Naive thymus-derived CD4-positive, alpha-beta T cell (primary cell): ENCODE measurements around the gene FOXJ3. TPM values are rescaled to one million over a fixed set of nuclear protein-coding genes. Genes with fewer than 3 reads are reported as not detected.
A peak's percentile ranks its signal among the peaks of the same experiment; 100 is the strongest.

Experiments
- ATAC-seq: fragments of 150-1000 bp; cut with Tn5 transposase; 2 replicates; pipeline ENCODE4 v1.10.0; 2021; ENCODE audit warnings: mild to moderate bottlenecking, moderate library complexity
- CTCF ChIA-PET: fragments of 350-600 bp; sonication (Branson Sonifier 250); formaldehyde crosslinking; loops from one replicate; lab custom pipeline; 2021; ENCODE audit warnings: antibody characterized with exemption; lab: Charles Lee
- POLR2A ChIA-PET: fragments of 350-600 bp; sonication (Branson Sonifier 250); formaldehyde crosslinking; loops from one replicate; lab custom pipeline; 2021; ENCODE audit warnings: antibody characterized with exemption, inconsistent platforms; lab: Charles Lee
- DNase-seq, 9 donors: peaks; one replicate each; pipeline versions ENCODE4 v3.0.0 to v3.0.0-alpha.2; 2020 to 2022; ENCODE audit warnings: mixed read lengths in 1 of 9
- H3K27ac ChIP-seq: one replicate; pipeline ENCODE4 v1.7.0; 2013; ENCODE audit warnings: mild to moderate bottlenecking, low read depth, low read length, moderate library complexity
- H3K27me3 ChIP-seq, 2 donors: one replicate each; pipeline ENCODE4 v1.7.0; 2013; ENCODE audit warnings: low read length in 2 of 2, mild to moderate bottlenecking in 2 of 2, moderate library complexity in 2 of 2; ENCODE audit not compliant: control insufficient read depth in 2 of 2, insufficient read depth in 2 of 2
- H3K36me3 ChIP-seq, 3 experiments: 1 replicate in 2 of 3; 2 replicates in 1 of 3; pipeline ENCODE4 v1.7.0; 2013; ENCODE audit warnings: low read length in 3 of 3, mild to moderate bottlenecking in 3 of 3, moderate library complexity in 1 of 3; ENCODE audit not compliant: insufficient read depth in 3 of 3, control insufficient read depth in 2 of 3
- H3K4me1 ChIP-seq, 2 donors: one replicate each; pipeline ENCODE4 v1.7.0; 2013; ENCODE audit warnings: low read length in 2 of 2, mild to moderate bottlenecking in 2 of 2, moderate library complexity in 1 of 2; ENCODE audit not compliant: control insufficient read depth in 2 of 2, insufficient read depth in 2 of 2
- H3K4me3 ChIP-seq: 2 replicates; pipeline ENCODE4 v1.7.0; 2013; ENCODE audit warnings: mild to moderate bottlenecking, low read length
- H3K9me3 ChIP-seq, 3 experiments: 1 replicate in 2 of 3; 2 replicates in 1 of 3; pipeline ENCODE4 v1.7.0; 2013; ENCODE audit warnings: low read length in 3 of 3; ENCODE audit not compliant: control insufficient read depth in 2 of 3
- H3K27ac Mint-ChIP-seq, 9 donors: one replicate each; pipeline ENCODE4 v1.8.0; 2020 to 2022; ENCODE audit warnings: mixed read lengths in 9 of 9, mild to moderate bottlenecking in 8 of 9, moderate library complexity in 5 of 9, inconsistent platforms in 2 of 9
- H3K27me3 Mint-ChIP-seq, 5 donors: one replicate each; pipeline ENCODE4 v1.8.0; 2021 to 2022; ENCODE audit warnings: mixed read lengths in 5 of 5, mild to moderate bottlenecking in 1 of 5
- H3K36me3 Mint-ChIP-seq, 5 donors: one replicate each; pipeline ENCODE4 v1.8.0; 2020 to 2022; ENCODE audit warnings: mixed read lengths in 5 of 5, mild to moderate bottlenecking in 3 of 5, inconsistent platforms in 1 of 5
- H3K4me1 Mint-ChIP-seq, 7 donors: one replicate each; pipeline ENCODE4 v1.8.0; 2020 to 2022; ENCODE audit warnings: mixed read lengths in 7 of 7, mild to moderate bottlenecking in 3 of 7, inconsistent platforms in 1 of 7
- H3K4me3 Mint-ChIP-seq, 10 donors: one replicate each; pipeline ENCODE4 v1.8.0; 2020 to 2022; ENCODE audit warnings: mild to moderate bottlenecking in 10 of 10, mixed read lengths in 10 of 10, moderate library complexity in 6 of 10, inconsistent platforms in 2 of 10
- H3K9me3 Mint-ChIP-seq, 11 donors: one replicate each; pipeline ENCODE4 v1.8.0; 2020 to 2022; ENCODE audit warnings: mixed read lengths in 11 of 11, mild to moderate bottlenecking in 4 of 11, inconsistent platforms in 1 of 11, moderate library complexity in 1 of 11
- intact Hi-C, 2 donors: fragments of 100-400 bp; cut with micrococcal nuclease; formaldehyde crosslinking; loops; one replicate each; pipeline ENCODE4 v1.15.1; 2023
- polyA plus RNA-seq, 2 donors: library from polyadenylated mRNA; unstranded; fragments of 300-500 nt; fragmentation: Illumina TruSeq; gene quantifications; one replicate each; pipeline ENCODE4 v1.2.3, GENCODE V29; 2021
- total RNA-seq, 6 experiments: library from RNA in 5 of 6; stranded (reverse) in 5 of 6; gene quantifications; 1 replicate in 5 of 6; 2 replicates in 1 of 6; pipeline ENCODE4 v1.2.3 and lab custom pipeline; 2021 to 2026

The FOXJ3 gene
- total and polyA plus RNA-seq, 7 experiments from 2014 or later, result 38.9 to 93.3 (median 70.0) TPM

- H3K4me3 Mint-ChIP-seq, result no peak overlapping the region
- peaks cover 0 to 10% (median 9%) of the 10 kb centered on the region in 3 experiments for H3K36me3 ChIP-seq
- no peak for DNase-seq
- H3K9me3 Mint-ChIP-seq, result no peaks in the 10 kb centered on the region
- intact Hi-C loops, result no loop called here
- POLR2A ChIA-PET, result no interaction called here
- H3K4me1 Mint-ChIP-seq, result peaks cover 17 to 89% (median 75%) of the 10 kb centered on the region in 7 donors
- no peaks in the 10 kb centered on the region for H3K9me3 ChIP-seq
- no peak overlapping the region for H3K27ac ChIP-seq
- H3K27ac Mint-ChIP-seq, result no peak overlapping the region
- CTCF ChIA-PET, result no interaction called here
- no peak for ATAC-seq
- no peak overlapping the region for H3K4me3 ChIP-seq
- peaks cover 7 to 45% (median 25%) of the 10 kb centered on the region in 5 donors for H3K36me3 Mint-ChIP-seq
- peaks cover 0 to 4% of the 10 kb centered on the region in 2 donors for H3K4me1 ChIP-seq
- H3K27me3 ChIP-seq, result no peaks in the 10 kb centered on the region
- H3K27me3 Mint-ChIP-seq, result no peaks in the 10 kb centered on the region
Measured at GRCh38 chr1:42263019-42263418, 72.0 kb downstream of the FOXJ3 start.

GRCh38 chr1:42260376-42261070 is 74.5 kb downstream of the FOXJ3 start:
- H3K27ac Mint-ChIP-seq, result peak overlapping the region in 3 of 9 donors; percentile 14 to 55 (median 16)
- peaks cover 0 to 4% of the 10 kb centered on the region in 2 donors for H3K4me1 ChIP-seq
- no peaks in the 10 kb centered on the region for H3K27me3 ChIP-seq
- H3K4me3 ChIP-seq, result no peak overlapping the region
- H3K36me3 ChIP-seq, result peaks cover 0 to 10% (median 9%) of the 10 kb centered on the region in 3 experiments
- POLR2A ChIA-PET, result no interaction called here
- H3K27me3 Mint-ChIP-seq, result no peaks in the 10 kb centered on the region
- ATAC-seq (no peak), DNase-seq (no peak)
- CTCF ChIA-PET, result no interaction called here
- H3K4me3 Mint-ChIP-seq, result peak overlapping the region in 1 of 10 donors; percentile 54
- intact Hi-C loops, result no loop called here
- no peaks in the 10 kb centered on the region for H3K9me3 ChIP-seq
- H3K9me3 Mint-ChIP-seq, result peaks cover 0 to 2% (median 0%) of the 10 kb centered on the region in 11 donors
- peaks cover 7 to 50% (median 31%) of the 10 kb centered on the region in 5 donors for H3K36me3 Mint-ChIP-seq
- peaks cover 11 to 79% (median 65%) of the 10 kb centered on the region in 7 donors for H3K4me1 Mint-ChIP-seq
- H3K27ac ChIP-seq, result no peak overlapping the region

- Mint-ChIP-seq H3K27ac (peak overlapping the region in 8 of 9 donors; percentile 0 to 70 (median 21)), H3K4me3 (peak overlapping the region in 3 of 10 donors; percentile 3 to 12 (median 9)), H3K4me1 (peaks cover 11 to 79% (median 67%) of the 10 kb centered on the region in 7 donors), H3K9me3 (peaks cover 0 to 8% (median 2%) of the 10 kb centered on the region in 11 donors), H3K27me3 (no peaks in the 10 kb centered on the region), H3K36me3 (peaks cover 7 to 53% (median 36%) of the 10 kb centered on the region in 5 donors)
- ATAC-seq (no peak), DNase-seq (no peak)
- H3K4me1 ChIP-seq, result peaks cover 0 to 4% of the 10 kb centered on the region in 2 donors
- H3K36me3 ChIP-seq, result peaks cover 0 to 10% (median 6%) of the 10 kb centered on the region in 3 experiments
- intact Hi-C loops, result no loop called here
- H3K27ac ChIP-seq, result no peak overlapping the region
- ChIA-PET POLR2A (no interaction called here), CTCF (no interaction called here)
- no peak overlapping the region for H3K4me3 ChIP-seq
- H3K27me3 ChIP-seq, result no peaks in the 10 kb centered on the region
- H3K9me3 ChIP-seq, result no peaks in the 10 kb centered on the region
Measured at GRCh38 chr1:42259739-42260064, 75.3 kb downstream of the FOXJ3 start.

- peaks cover 0 to 8% (median 2%) of the 10 kb centered on the region in 11 donors for H3K9me3 Mint-ChIP-seq
- DNase-seq (peak in 1 of 9 donors; percentile 9), ATAC-seq (no peak)
- intact Hi-C loops, result no loop called here
- peaks cover 0 to 4% of the 10 kb centered on the region in 2 donors for H3K4me1 ChIP-seq
- peak overlapping the region in 8 of 9 donors; percentile 0 to 70 (median 28) for H3K27ac Mint-ChIP-seq
- H3K27me3 ChIP-seq, result no peaks in the 10 kb centered on the region
- no peak overlapping the region for H3K4me3 ChIP-seq
- H3K27ac ChIP-seq, result no peak overlapping the region
- H3K4me3 Mint-ChIP-seq, result peak overlapping the region in 3 of 10 donors; percentile 3 to 12 (median 9)
- CTCF ChIA-PET, result interaction anchor here (0.7 kb wide), 1 partner anchor 61 kb away, joined by 3 read pairs; no protein-coding TSS in a partner anchor
- H3K9me3 ChIP-seq, result no peaks in the 10 kb centered on the region
- H3K36me3 Mint-ChIP-seq, result peaks cover 7 to 48% (median 31%) of the 10 kb centered on the region in 5 donors
- H3K27me3 Mint-ChIP-seq, result no peaks in the 10 kb centered on the region
- POLR2A ChIA-PET, result no interaction called here
- H3K36me3 ChIP-seq, result peaks cover 0 to 5% (median 1%) of the 10 kb centered on the region in 3 experiments
- peaks cover 11 to 74% (median 62%) of the 10 kb centered on the region in 7 donors for H3K4me1 Mint-ChIP-seq
Measured at GRCh38 chr1:42259059-42259738, 75.8 kb downstream of the FOXJ3 start.

GRCh38 chr1:42258218-42258617 is 76.8 kb downstream of the FOXJ3 start:
- DNase-seq, result no peak
- Histone ChIP-seq H3K4me3 (no peak overlapping the region), H3K27me3 (no peaks in the 10 kb centered on the region), H3K9me3 (no peaks in the 10 kb centered on the region), H3K4me1 (peaks cover 0 to 4% of the 10 kb centered on the region in 2 donors), H3K27ac (no peak overlapping the region), H3K36me3 (no peaks in the 10 kb centered on the region)
- peaks cover 0 to 8% (median 2%) of the 10 kb centered on the region in 11 donors for H3K9me3 Mint-ChIP-seq
- peaks cover 11 to 64% (median 52%) of the 10 kb centered on the region in 7 donors for H3K4me1 Mint-ChIP-seq
- H3K27ac Mint-ChIP-seq, result peak overlapping the region in 2 of 9 donors; percentile 16 to 60
- peak overlapping the region in 1 of 10 donors; percentile 21 for H3K4me3 Mint-ChIP-seq
- H3K36me3 Mint-ChIP-seq, result peaks cover 0 to 40% (median 27%) of the 10 kb centered on the region in 5 donors
- ChIA-PET POLR2A (interaction anchor here (0.6 kb wide), 1 partner anchor 551 kb away, joined by 4 read pairs; no protein-coding TSS in a partner anchor), CTCF (interaction anchor here (0.7 kb wide), 1 partner anchor 62 kb away, joined by 3 read pairs; no protein-coding TSS in a partner anchor)
- intact Hi-C loops, result no loop called here
- no peaks in the 10 kb centered on the region for H3K27me3 Mint-ChIP-seq
- ATAC-seq, result no peak

- Mint-ChIP-seq H3K27me3 (no peaks in the 10 kb centered on the region), H3K27ac (no peak overlapping the region), H3K36me3 (peaks cover 0 to 50% (median 48%) of the 10 kb centered on the region in 5 donors), H3K4me3 (peak overlapping the region in 1 of 10 donors; percentile 16), H3K4me1 (peaks cover 2 to 49% (median 43%) of the 10 kb centered on the region in 7 donors), H3K9me3 (peaks cover 3 to 27% (median 13%) of the 10 kb centered on the region in 11 donors)
- H3K27me3 ChIP-seq, result no peaks in the 10 kb centered on the region
- no peaks in the 10 kb centered on the region for H3K36me3 ChIP-seq
- no peaks in the 10 kb centered on the region for H3K9me3 ChIP-seq
- H3K27ac ChIP-seq, result no peak overlapping the region
- intact Hi-C loops, result no loop called here
- ATAC-seq (no peak), DNase-seq (no peak)
- ChIA-PET CTCF (no interaction called here), POLR2A (no interaction called here)
- H3K4me3 ChIP-seq, result no peak overlapping the region
- no peaks in the 10 kb centered on the region for H3K4me1 ChIP-seq
Measured at GRCh38 chr1:42251042-42251441, 84.0 kb downstream of the FOXJ3 start.
